HCT116 (cell line): Measurements from ENCODE around the gene ZNF620. TPM values are rescaled to one million over a fixed set of nuclear protein-coding genes. Genes with fewer than 3 reads are reported as not detected.

Source experiments
- ATAC-seq: fragments of 200-7000 bp; cut with Tn5 transposase; 2 replicates; pipeline ENCODE4 v1.9.1; 2020; ENCODE audit warnings: mild to moderate bottlenecking, moderate library complexity
- BruUV-seq: library from RNA; stranded (reverse); fragments of 400-500 nt; replicated peaks from 2 replicates; lab custom pipeline; 2021; lab: Mats Ljungman, UMichigan
- CTCF ChIA-PET: fragments of 300-600 bp; sonication (Branson Sonifier 250); formaldehyde crosslinking; loops from one replicate; lab custom pipeline; 2021; ENCODE audit warnings: antibody characterized with exemption; lab: Charles Lee
- POLR2A ChIA-PET: fragments of 300-600, 350-600 bp; sonication (Branson Sonifier 250); formaldehyde crosslinking; loops from one replicate; lab custom pipeline; 2021; ENCODE audit warnings: antibody characterized with exemption; lab: Charles Lee
- RAD21 ChIA-PET, 2 experiments: fragments of 300-600 bp; sonication (Branson Sonifier 250); formaldehyde crosslinking; loops; one replicate each; lab custom pipeline; 2023; ENCODE audit warnings: low total read pairs in 2 of 2; ENCODE audit not compliant: uncharacterized antibody in 2 of 2, unreplicated experiment in 2 of 2, low non-redundant PET in 1 of 2; lab: Charles Lee
- DNase-seq: peaks from one replicate; pipeline ENCODE4 v3.0.0-alpha.2; 2010; ENCODE audit warnings: low read depth, low spot score
- H2AFZ ChIP-seq: fragments of 200-600 bp; shearing (Covaris generic), sonication (generic); 2 replicates; pipeline ENCODE4 v1.6.1; 2017; ENCODE audit warnings: low read depth, mixed run types, mixed read lengths, antibody characterized with exemption, low read length; ENCODE audit not compliant: poor library complexity, severe bottlenecking
- H3K27ac ChIP-seq: 2 replicates; pipeline ENCODE4 v1.5.1; 2012; ENCODE audit warnings: low read depth, low read length
- H3K27me3 ChIP-seq: fragments of 200-600 bp; sonication (generic); 2 replicates; pipeline ENCODE4 v1.6.1; 2016; ENCODE audit warnings: mixed run types, low read length, mixed read lengths; ENCODE audit not compliant: insufficient read depth
- H3K36me3 ChIP-seq, 2 experiments: fragments of 200-500 bp in 1 of 2; fragments of 200-600 bp in 1 of 2; sonication (Bioruptor generic) in 1 of 2; sonication (generic) in 1 of 2; 2 replicates each; pipeline versions ENCODE4 v1.5.1 to v1.6.1; 2014 to 2016; ENCODE audit warnings: low read length in 2 of 2, inconsistent platforms in 1 of 2, mixed read lengths in 1 of 2, mixed run types in 1 of 2; ENCODE audit not compliant: insufficient read depth in 2 of 2, control insufficient read depth in 1 of 2
- H3K4me1 ChIP-seq, 2 experiments: fragments of 200-600 bp in 1 of 2; sonication (generic) in 1 of 2; 2 replicates each; pipeline versions ENCODE4 v1.5.1 to v1.6.1; 2012 to 2017; ENCODE audit warnings: low read length in 2 of 2, inconsistent platforms in 1 of 2, mild to moderate bottlenecking in 1 of 2, mixed read lengths in 1 of 2, mixed run types in 1 of 2, moderate library complexity in 1 of 2; ENCODE audit not compliant: insufficient read depth in 2 of 2, control insufficient read depth in 1 of 2
- H3K4me2 ChIP-seq: fragments of 200-600 bp; sonication (generic); 2 replicates; pipeline ENCODE4 v1.6.1; 2017; ENCODE audit warnings: mixed run types, low read length, mixed read lengths
- H3K4me3 ChIP-seq, 2 experiments: fragments of 200-600 bp in 1 of 2; sonication (generic) in 1 of 2; replicated peaks in 1 of 2; 2 replicates each; pipeline ENCODE4 v1.5.1; 2011 to 2016; ENCODE audit warnings: low read length in 2 of 2, control low read depth in 1 of 2, low read depth in 1 of 2, mild to moderate bottlenecking in 1 of 2, mixed read lengths in 1 of 2, mixed run types in 1 of 2
- H3K79me2 ChIP-seq: fragments of 200-600 bp; sonication (generic); 2 replicates; pipeline ENCODE4 v1.6.1; 2017; ENCODE audit warnings: mild to moderate bottlenecking, mixed run types, low read length, moderate library complexity, mixed read lengths; ENCODE audit not compliant: insufficient read depth
- H3K9ac ChIP-seq: fragments of 200-600 bp; sonication (generic); 2 replicates; pipeline ENCODE4 v1.6.1; 2016; ENCODE audit warnings: low read length, mixed read lengths
- H3K9me2 ChIP-seq: fragments of 200-600 bp; sonication (generic), shearing (Covaris generic); 2 replicates; pipeline ENCODE4 v1.6.1; 2017; ENCODE audit warnings: mixed run types, mild to moderate bottlenecking, moderate library complexity; ENCODE audit not compliant: insufficient read depth
- H3K9me3 ChIP-seq, 2 experiments: fragments of 200-500 bp in 1 of 2; fragments of 200-600 bp in 1 of 2; sonication (Bioruptor generic) in 1 of 2; sonication (generic) in 1 of 2; 2 replicates each; pipeline ENCODE4 v1.6.1; 2014 to 2017; ENCODE audit warnings: low read length in 2 of 2, mixed read lengths in 2 of 2, inconsistent platforms in 1 of 2, low read depth in 1 of 2, mild to moderate bottlenecking in 1 of 2, mixed run types in 1 of 2, moderate library complexity in 1 of 2; ENCODE audit not compliant: control insufficient read depth in 1 of 2, insufficient read depth in 1 of 2
- H4K20me1 ChIP-seq: fragments of 200-600 bp; sonication (generic), shearing (Covaris generic); 2 replicates; pipeline ENCODE4 v1.6.1; 2017; ENCODE audit warnings: mixed run types, mild to moderate bottlenecking, moderate library complexity; ENCODE audit not compliant: insufficient read depth
- CBX3 ChIP-seq: IDR thresholded peaks from 2 replicates; pipeline ENCODE4 v1.6.1; 2012; ENCODE audit warnings: low read depth
- EGR1 ChIP-seq: IDR thresholded peaks from 2 replicates; pipeline ENCODE4 v1.6.1; 2012; ENCODE audit warnings: low read depth
- EZH2 ChIP-seq: fragments of 200-600 bp; sonication (generic); IDR thresholded peaks from 2 replicates; pipeline ENCODE4 v1.6.1; 2017; ENCODE audit warnings: antibody characterized with exemption, mixed run types
- EZH2phosphoT487 ChIP-seq: fragments of 200-600 bp; IDR thresholded peaks from 2 replicates; pipeline ENCODE4 v1.6.1; 2018; ENCODE audit warnings: antibody characterized with exemption, borderline replicate concordance
- RAD21 ChIP-seq: IDR thresholded peaks from 2 replicates; pipeline ENCODE4 v1.6.1; 2012; ENCODE audit warnings: low read depth, mild to moderate bottlenecking
- SP1 ChIP-seq: IDR thresholded peaks from 2 replicates; pipeline ENCODE4 v1.6.1; 2012; ENCODE audit warnings: low read depth
- SRF ChIP-seq: IDR thresholded peaks from 2 replicates; pipeline ENCODE4 v1.6.1; 2012; ENCODE audit warnings: low read depth
- TCF7L2 ChIP-seq: IDR thresholded peaks from 2 replicates; pipeline ENCODE4 v1.7.0; 2011; ENCODE audit warnings: borderline replicate concordance, inconsistent platforms; ENCODE audit not compliant: insufficient read depth, insufficient read length; ENCODE audit errors: extremely low read depth
- ZFX ChIP-seq: fragments of 450-650 bp; IDR thresholded peaks from 2 replicates; pipeline ENCODE4 v1.6.1; 2017
- ZNF274 ChIP-seq: fragments of 200-500 bp; sonication (Bioruptor generic); IDR thresholded peaks from 2 replicates; pipeline ENCODE4 v1.6.1; 2014; ENCODE audit warnings: mild to moderate bottlenecking, low read depth, low read length, inconsistent platforms
- intact Hi-C: fragments of 100-400 bp; cut with micrococcal nuclease; formaldehyde crosslinking; loops from 2 replicates; pipeline ENCODE4 v1.10.0; 2022
- total RNA-seq: library from RNA; stranded (reverse); gene quantifications from one replicate; pipeline ENCODE4 v1.2.1, GENCODE V29; 2021; ENCODE audit not compliant: unreplicated experiment
- TF ChIP-seq, protein P1 (sequence below): IDR thresholded peaks from 2 replicates; pipeline ENCODE4 v1.6.1; 2012
- TF ChIP-seq, protein P2 (sequence below): IDR thresholded peaks from 2 replicates; pipeline ENCODE4 v1.6.1; 2012

ZNF620 gene
- total RNA-seq, 1 experiment from 2014 or later, result 10.2 TPM

DNA sequence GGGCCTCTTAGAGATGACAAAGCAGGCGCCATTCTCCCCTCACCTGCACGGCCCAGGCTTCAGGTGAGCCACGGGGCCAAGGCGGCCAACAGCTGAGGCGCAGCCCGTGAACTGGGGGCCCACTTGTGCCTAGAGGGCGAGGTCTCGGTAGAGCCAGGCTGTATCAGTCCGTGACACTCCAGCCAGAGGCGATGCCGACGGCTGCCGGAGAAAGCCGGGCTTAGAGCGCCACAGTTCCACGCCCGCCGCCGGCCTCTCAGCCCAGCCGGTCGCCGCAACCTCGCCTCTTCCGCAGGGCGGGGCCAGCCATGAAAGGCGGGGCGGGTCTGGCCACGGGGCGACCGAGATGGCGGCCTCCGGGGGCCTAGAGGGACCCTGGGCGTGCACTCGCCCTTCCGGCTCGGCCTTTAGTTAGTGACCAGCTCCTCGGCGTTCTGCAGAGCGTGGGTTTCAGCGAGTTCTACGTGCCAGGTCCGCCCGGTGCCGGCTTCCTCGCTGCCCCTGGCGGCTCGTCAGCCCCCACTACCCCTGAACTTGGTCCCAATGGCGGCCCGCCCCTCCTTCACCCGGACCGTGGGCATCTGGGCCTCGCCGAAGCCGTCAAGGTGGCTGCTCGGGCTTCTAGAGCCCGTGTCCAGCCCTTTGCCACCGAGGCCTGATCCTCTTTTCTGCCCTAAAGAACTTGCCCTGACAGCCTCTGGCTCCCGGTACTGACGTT, 18.9 kb downstream of the ZNF620 start, which contains the start of gene ZNF621 (continued):
- TF ChIP-seq RAD21 (no peak), EZH2 (no peak), ZNF274 (no peak), TCF7L2 (peak; percentile 69)

DNA sequence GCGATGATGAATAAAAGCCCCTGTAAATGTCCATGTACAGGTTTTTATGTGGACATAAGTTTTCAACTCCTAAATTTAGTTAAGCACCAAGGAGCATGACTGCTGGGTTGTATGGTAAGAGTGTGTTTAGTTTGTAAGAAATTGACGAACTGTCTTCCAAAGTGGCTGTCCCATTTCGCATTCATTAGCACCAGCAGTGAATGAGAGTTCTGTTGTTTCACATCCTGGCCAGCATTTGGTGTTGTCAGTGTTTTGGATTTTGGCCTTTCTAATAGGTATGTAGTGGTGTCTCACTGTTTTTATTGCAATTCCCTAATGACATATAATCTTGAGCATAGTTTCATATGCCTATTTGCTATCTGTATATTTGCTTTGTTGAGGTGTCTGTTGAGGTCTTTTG, 22.6 kb downstream of the ZNF620 start:
- ATAC-seq (no peak), DNase-seq (no peak)
- Histone ChIP-seq H3K4me2 (no peak overlapping the region), H3K79me2 (peaks cover 10% of the 10 kb centered on the region), H3K4me3 (no peak overlapping the region), H3K9ac (no peak overlapping the region), H3K36me3 (peaks cover 29 to 38% of the 10 kb centered on the region in 2 experiments), H3K27ac (no peak overlapping the region), H4K20me1 (no peaks in the 10 kb centered on the region), H3K27me3 (no peaks in the 10 kb centered on the region), H3K9me3 (no peaks in the 10 kb centered on the region), H3K9me2 (no peaks in the 10 kb centered on the region), H3K4me1 (peaks cover 0 to 18% of the 10 kb centered on the region in 2 experiments; a peak in 1 of 4 replicates), H2AFZ (no peak overlapping the region)
- ChIA-PET CTCF (no interaction called here), RAD21 (no interaction called here), POLR2A (no interaction called here)
- intact Hi-C loops, result no loop called here
- BruUV-seq, result no TSS peak
- no peak for TF ChIP-seq EGR1
- TF ChIP-seq CBX3, result no peak
- no peak for TF ChIP-seq SRF
- TF ChIP-seq, protein P1, sequence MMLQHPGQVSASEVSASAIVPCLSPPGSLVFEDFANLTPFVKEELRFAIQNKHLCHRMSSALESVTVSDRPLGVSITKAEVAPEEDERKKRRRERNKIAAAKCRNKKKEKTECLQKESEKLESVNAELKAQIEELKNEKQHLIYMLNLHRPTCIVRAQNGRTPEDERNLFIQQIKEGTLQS, result no peak
- no peak for TF ChIP-seq ZFX
- TF ChIP-seq EZH2, result no peak
- no peak for TF ChIP-seq EZH2phosphoT487
- no peak for TF ChIP-seq SP1
- TF ChIP-seq, protein P2, sequence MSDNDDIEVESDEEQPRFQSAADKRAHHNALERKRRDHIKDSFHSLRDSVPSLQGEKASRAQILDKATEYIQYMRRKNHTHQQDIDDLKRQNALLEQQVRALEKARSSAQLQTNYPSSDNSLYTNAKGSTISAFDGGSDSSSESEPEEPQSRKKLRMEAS, result no peak
